ENCODE measurements around the gene CELSR1.

The CELSR1 gene

GRCh38 chr22:46353483-46354105 lies 183.8 kb downstream of the CELSR1 start:
- Histone ChIP-seq H3K9me2 (replicated peaks; ENCODE audit: control insufficient read depth, low read length) (no peaks in the 10 kb centered on the region), H3K36me3 (ENCODE audit: control insufficient read depth, low read length) (peaks cover 78% of the 10 kb centered on the region)

GRCh38 chr22:46352691-46353386 lies 184.6 kb downstream of the CELSR1 start:
- H3K4me2 ChIP-seq (ENCODE audit: low read length), result no peak overlapping the region
- H3K27ac ChIP-seq (ENCODE audit: low read depth, low read length), result no peak overlapping the region
- no peaks in the 10 kb centered on the region for H3K79me2 ChIP-seq (ENCODE audit: control insufficient read depth, low read length)
- no peak overlapping the region for H3K4me3 ChIP-seq (ENCODE audit: low read length)
- no peak for TF ChIP-seq CTCF (IDR thresholded peaks at IDR 0.05; ENCODE audit: low read depth, low read length, poor library complexity, severe bottlenecking)
- H3K9me3 ChIP-seq (ENCODE audit: control insufficient read depth, insufficient read depth, low read length), result no peaks in the 10 kb centered on the region
- peaks cover 86% of the 10 kb centered on the region for H3K36me3 ChIP-seq (ENCODE audit: control insufficient read depth, low read length)
- no peaks in the 10 kb centered on the region for H3F3A ChIP-seq (ENCODE audit: control insufficient read depth, insufficient read depth)
- no peaks in the 10 kb centered on the region for H4K20me1 ChIP-seq (ENCODE audit: control insufficient read depth, insufficient read depth, low read depth, low read length)
- no peaks in the 10 kb centered on the region for H3K27me3 ChIP-seq (ENCODE audit: control insufficient read depth, low read length)
- no peaks in the 10 kb centered on the region for H3K9me2 ChIP-seq (replicated peaks; ENCODE audit: control insufficient read depth, low read length)
- no peaks in the 10 kb centered on the region for H3K4me1 ChIP-seq (ENCODE audit: control insufficient read depth, low read length)

More at GRCh38 chr22:46353483-46354105, 183.8 kb downstream of the CELSR1 start:
- Histone ChIP-seq H4K20me1 (ENCODE audit: control insufficient read depth, insufficient read depth, low read depth, low read length) (no peaks in the 10 kb centered on the region), H3K79me2 (ENCODE audit: control insufficient read depth, low read length) (no peaks in the 10 kb centered on the region), H3K4me1 (ENCODE audit: control insufficient read depth, low read length) (no peaks in the 10 kb centered on the region), H3K27me3 (ENCODE audit: control insufficient read depth, low read length) (no peaks in the 10 kb centered on the region), H3F3A (ENCODE audit: control insufficient read depth, insufficient read depth) (no peaks in the 10 kb centered on the region), H3K4me2 (ENCODE audit: low read length) (no peak overlapping the region), H3K4me3 (ENCODE audit: low read length) (no peak overlapping the region), H3K9me3 (ENCODE audit: control insufficient read depth, insufficient read depth, low read length) (no peaks in the 10 kb centered on the region), H3K27ac (ENCODE audit: low read depth, low read length) (no peak overlapping the region)
- TF ChIP-seq CTCF (IDR thresholded peaks at IDR 0.05; ENCODE audit: low read depth, low read length, poor library complexity, severe bottlenecking), result no peak
- no peak for TF ChIP-seq EZH2phosphoT487 (IDR thresholded peaks at IDR 0.05; ENCODE audit: borderline replicate concordance, low read length)

- H3K36me3 ChIP-seq (ENCODE audit: control insufficient read depth, low read length), result peaks cover 89% of the 10 kb centered on the region
- H3K4me3 ChIP-seq (ENCODE audit: low read length), result no peak overlapping the region
- no peak overlapping the region for H3K27ac ChIP-seq (ENCODE audit: low read depth, low read length)
- no peaks in the 10 kb centered on the region for H3K4me1 ChIP-seq (ENCODE audit: control insufficient read depth, low read length)
- no peaks in the 10 kb centered on the region for H3K79me2 ChIP-seq (ENCODE audit: control insufficient read depth, low read length)
- TF ChIP-seq EZH2phosphoT487 (IDR thresholded peaks at IDR 0.05; ENCODE audit: borderline replicate concordance, low read length), result no peak
- TF ChIP-seq CTCF (IDR thresholded peaks at IDR 0.05; ENCODE audit: low read depth, low read length, poor library complexity, severe bottlenecking), result no peak
- no peaks in the 10 kb centered on the region for H3K9me3 ChIP-seq (ENCODE audit: control insufficient read depth, insufficient read depth, low read length)
- H3K9me2 ChIP-seq (replicated peaks; ENCODE audit: control insufficient read depth, low read length), result no peaks in the 10 kb centered on the region
- no peaks in the 10 kb centered on the region for H3F3A ChIP-seq (ENCODE audit: control insufficient read depth, insufficient read depth)
- no peaks in the 10 kb centered on the region for H3K27me3 ChIP-seq (ENCODE audit: control insufficient read depth, low read length)
- H4K20me1 ChIP-seq (ENCODE audit: control insufficient read depth, insufficient read depth, low read depth, low read length), result no peaks in the 10 kb centered on the region
- H3K4me2 ChIP-seq (ENCODE audit: low read length), result no peak overlapping the region
Observed at GRCh38 chr22:46352276-46352675, 185.1 kb downstream of the CELSR1 start.

All from DOHH2 (cell line).